Right cardiac atrium (tissue), 5 donors: Measurements from ENCODE around the gene PRR15. TPM values are rescaled to one million over a fixed set of nuclear protein-coding genes. Genes with fewer than 3 reads are reported as not detected.
A peak's percentile ranks its signal among the peaks of the same experiment; 100 is the strongest.

Experiments used
- ATAC-seq, 2 donors: fragments of 200-7000 bp; cut with Tn5 transposase; one replicate each; pipeline versions ENCODE4 v1.8.0 to v1.9.1; 2020; ENCODE audit warnings: moderate library complexity in 2 of 2, mild to moderate bottlenecking in 1 of 2
- DNase-seq, 3 donors: peaks; one replicate each; pipeline ENCODE4 v3.0.0-alpha.2; 2020
- H3K27ac ChIP-seq: one replicate; pipeline ENCODE4 v1.5.1; 2013; ENCODE audit warnings: mild to moderate bottlenecking, low read length, control low read depth, moderate library complexity
- H3K27me3 ChIP-seq: one replicate; pipeline ENCODE4 v1.6.1; 2013; ENCODE audit not compliant: control insufficient read depth, insufficient read depth
- H3K4me1 ChIP-seq: one replicate; pipeline ENCODE4 v1.6.1; 2013; ENCODE audit warnings: low read length; ENCODE audit not compliant: control insufficient read depth, insufficient read depth
- H3K4me3 ChIP-seq: one replicate; pipeline ENCODE4 v1.5.1; 2013; ENCODE audit warnings: low read length, control low read depth
- H3K9me3 ChIP-seq: one replicate; pipeline ENCODE4 v1.6.1; 2013; ENCODE audit warnings: low read length; ENCODE audit not compliant: control insufficient read depth
- WGBS: extraction: QIAGEN DNeasy Blood & Tissue Kit; methylation state at CpG from one replicate; pipeline ENCODE4 v1.1.7; 2013; 5-methylcytosine and 5-hydroxymethylcytosine counted together
- intact Hi-C, 4 donors: fragments of 100-400 bp; cut with DNase I; formaldehyde crosslinking; loops; one replicate each; pipeline versions ENCODE4 v1.11.0 to v1.14.0; 2022 to 2023
- polyA plus RNA-seq: library from polyadenylated mRNA; stranded (reverse); fragments of 200-250 nt; gene quantifications from one replicate; pipeline ENCODE4 v1.2.3, GENCODE V29; 2013
- total RNA-seq, 4 donors: library from RNA; stranded (reverse); fragmentation: NEBNext Ultra II Directional; extraction: Animal tissue kit (Norgen Biotek cat#: 25700); gene quantifications; one replicate each; pipeline ENCODE4 v1.2.1, GENCODE V29; 2021
- donor health status: healthy with polysubstance abuse.
- donor health status: DM: no; HTN: yes; CAD: no.
- donor health status: DM: no; HTN: no; CAD: no.
- donor health status: DM: no; HTN: yes; CAD: no; lungs with severe emphysema.
- donor health status: DM: yes; HTN: yes; CAD: no.

PRR15 gene
- total and polyA plus RNA-seq, 5 donors = 0.49 to 1.5 (median 0.68) TPM

DNA sequence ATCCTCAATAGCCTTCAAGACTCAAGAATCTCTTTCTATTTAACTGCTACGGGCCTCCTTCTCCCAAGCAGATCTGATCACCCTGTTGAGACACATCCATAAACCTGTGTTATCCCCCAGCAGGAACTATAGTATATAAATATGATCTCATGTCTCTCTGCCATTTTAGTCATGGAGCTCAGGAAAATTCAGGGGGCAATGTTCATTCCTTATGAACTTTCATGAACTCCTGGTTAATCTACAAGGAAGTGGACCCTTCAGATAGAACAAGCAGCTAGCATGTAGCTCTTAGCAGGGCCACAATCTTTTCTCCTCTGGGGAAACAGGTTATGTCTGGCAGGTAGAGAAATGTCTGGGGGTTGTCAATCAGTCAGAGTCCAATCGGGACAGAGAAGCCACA lies 8.9 kb downstream of the PRR15 start:
- no peaks in the 10 kb centered on the region for H3K4me1 ChIP-seq
- H3K4me3 ChIP-seq = no peak overlapping the region
- intact Hi-C loops = no loop called here
- ATAC-seq = no peak
- no peak overlapping the region for H3K27ac ChIP-seq
- H3K27me3 ChIP-seq = no peaks in the 10 kb centered on the region
- DNase-seq = no peak
- H3K9me3 ChIP-seq = peaks cover 2% of the 10 kb centered on the region
- WGBS = 95% methylated on average over 2 of the region's 2 CpGs

DNA sequence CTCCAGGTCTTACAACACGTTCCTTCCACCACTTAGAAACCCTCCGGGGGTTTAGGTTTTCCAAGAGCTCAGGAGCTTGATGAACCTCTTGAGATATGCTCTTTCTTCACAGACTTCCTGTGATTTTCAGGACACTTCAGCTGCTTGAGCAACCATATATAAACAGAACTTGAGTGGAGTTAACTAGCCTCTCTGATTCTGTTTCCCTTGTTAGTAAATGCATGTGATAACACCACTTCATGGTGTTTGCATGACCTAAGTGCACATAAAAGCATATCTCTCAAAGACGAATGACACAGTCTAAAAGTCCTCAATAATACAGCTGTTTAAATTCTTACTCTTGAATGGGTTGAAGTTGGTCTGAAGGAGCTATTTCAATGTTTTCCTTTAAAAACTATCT lies 9.9 kb downstream of the PRR15 start:
- Histone ChIP-seq H3K27me3 (no peaks in the 10 kb centered on the region), H3K9me3 (peaks cover 2% of the 10 kb centered on the region), H3K4me3 (no peak overlapping the region), H3K27ac (no peak overlapping the region), H3K4me1 (no peaks in the 10 kb centered on the region)
- no peak for ATAC-seq
- intact Hi-C loops = no loop called here
- no peak for DNase-seq
- WGBS = 66% methylated on average over 3 of the region's 3 CpGs

- ATAC-seq (no peak), DNase-seq (no peak)
- Histone ChIP-seq H3K4me1 (no peaks in the 10 kb centered on the region), H3K9me3 (peaks cover 2% of the 10 kb centered on the region), H3K4me3 (no peak overlapping the region), H3K27me3 (no peaks in the 10 kb centered on the region), H3K27ac (no peak overlapping the region)
- WGBS = 56% methylated on average over 3 of the region's 3 CpGs
- intact Hi-C loops = no loop called here
Observed at GRCh38 chr7:29574659-29575058, 11.0 kb downstream of the PRR15 start.

- H3K4me1 ChIP-seq = no peaks in the 10 kb centered on the region
- no peak overlapping the region for H3K4me3 ChIP-seq
- H3K9me3 ChIP-seq = no peaks in the 10 kb centered on the region
- H3K27me3 ChIP-seq = no peaks in the 10 kb centered on the region
- H3K27ac ChIP-seq = no peak overlapping the region
- intact Hi-C loops = no loop called here
- ATAC-seq (no peak), DNase-seq (no peak)
- WGBS = 74% methylated on average over 3 of the region's 3 CpGs
Observed at GRCh38 chr7:29587195-29587808, 23.7 kb downstream of the PRR15 start.

GRCh38 chr7:29588212-29588611 lies 24.6 kb downstream of the PRR15 start:
- ATAC-seq (no peak), DNase-seq (no peak)
- no peaks in the 10 kb centered on the region for H3K4me1 ChIP-seq
- WGBS = 74% methylated on average over 2 of the region's 2 CpGs
- H3K27me3 ChIP-seq = no peaks in the 10 kb centered on the region
- no peaks in the 10 kb centered on the region for H3K9me3 ChIP-seq
- H3K27ac ChIP-seq = no peak overlapping the region
- H3K4me3 ChIP-seq = no peak overlapping the region
- intact Hi-C loops = no loop called here

GRCh38 chr7:29588900-29589696 lies 25.5 kb downstream of the PRR15 start:
- no peaks in the 10 kb centered on the region for H3K27me3 ChIP-seq
- no peak overlapping the region for H3K27ac ChIP-seq
- intact Hi-C loops = no loop called here
- H3K4me3 ChIP-seq = no peak overlapping the region
- DNase-seq = no peak
- H3K9me3 ChIP-seq = no peaks in the 10 kb centered on the region
- no peaks in the 10 kb centered on the region for H3K4me1 ChIP-seq
- WGBS = 68% methylated on average over 8 of the region's 8 CpGs
- ATAC-seq = peak; percentile 31 to 42

DNA sequence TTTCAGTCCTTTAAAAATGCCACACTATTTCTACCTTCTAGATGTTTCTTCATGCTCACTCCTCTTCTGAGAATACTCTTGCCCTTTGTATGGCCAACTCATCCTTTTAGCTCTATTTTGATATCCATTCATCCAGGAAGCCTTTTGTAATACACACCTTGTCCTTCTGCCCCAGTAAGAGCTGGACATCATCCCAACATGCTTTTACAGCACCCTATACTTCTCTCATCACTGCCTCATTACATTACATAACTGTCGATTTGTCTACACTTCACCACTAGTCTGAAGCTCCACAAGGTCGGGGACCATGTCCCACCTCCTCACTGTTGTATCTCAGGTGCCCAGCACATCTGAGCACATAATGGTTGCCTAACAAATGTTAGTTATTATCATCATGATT lies 29.2 kb downstream of the PRR15 start:
- H3K9me3 ChIP-seq = no peaks in the 10 kb centered on the region
- DNase-seq (no peak), ATAC-seq (no peak)
- intact Hi-C loops = no loop called here
- H3K27ac ChIP-seq = no peak overlapping the region
- H3K27me3 ChIP-seq = no peaks in the 10 kb centered on the region
- no peak overlapping the region for H3K4me3 ChIP-seq
- 86% methylated on average over 2 of the region's 2 CpGs for WGBS
- no peaks in the 10 kb centered on the region for H3K4me1 ChIP-seq

DNA sequence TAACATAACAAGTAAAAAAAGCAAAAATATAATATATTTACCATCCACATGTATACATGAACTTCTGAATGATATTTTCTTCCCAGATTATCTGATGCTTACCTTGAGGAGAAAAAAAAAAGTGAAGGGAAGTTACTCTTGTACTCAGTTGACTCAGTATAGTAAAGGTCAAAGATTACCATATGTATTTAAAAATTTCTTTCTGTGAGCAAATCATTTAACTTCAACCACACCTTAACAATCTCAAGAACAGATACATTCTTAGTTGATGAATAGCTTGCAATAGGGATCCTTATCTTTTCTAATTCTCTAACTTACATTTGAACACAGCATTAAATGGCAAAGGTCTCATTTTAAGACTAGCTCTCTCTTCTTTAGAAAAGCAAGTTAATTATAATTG lies 29.8 kb downstream of the PRR15 start:
- intact Hi-C loops = no loop called here
- Histone ChIP-seq H3K27me3 (no peaks in the 10 kb centered on the region), H3K9me3 (no peaks in the 10 kb centered on the region), H3K27ac (no peak overlapping the region), H3K4me3 (no peak overlapping the region), H3K4me1 (no peaks in the 10 kb centered on the region)
- ATAC-seq (no peak), DNase-seq (no peak)

GRCh38 chr7:29596593-29597178 lies 33.1 kb downstream of the PRR15 start:
- Histone ChIP-seq H3K4me3 (no peak overlapping the region), H3K9me3 (no peaks in the 10 kb centered on the region), H3K27me3 (no peaks in the 10 kb centered on the region), H3K4me1 (no peaks in the 10 kb centered on the region), H3K27ac (no peak overlapping the region)
- ATAC-seq (peak; percentile 29 to 52), DNase-seq (no peak)
- WGBS = 62% methylated on average over 3 of the region's 3 CpGs
- intact Hi-C loops = no loop called here

GRCh38 chr7:29597266-29597665 lies 33.6 kb downstream of the PRR15 start:
- ATAC-seq (no peak), DNase-seq (no peak)
- no peak overlapping the region for H3K4me3 ChIP-seq
- no peaks in the 10 kb centered on the region for H3K27me3 ChIP-seq
- no peaks in the 10 kb centered on the region for H3K4me1 ChIP-seq
- 97% methylated on average over 2 of the region's 2 CpGs for WGBS
- intact Hi-C loops = no loop called here
- H3K27ac ChIP-seq = no peak overlapping the region
- no peaks in the 10 kb centered on the region for H3K9me3 ChIP-seq

DNA sequence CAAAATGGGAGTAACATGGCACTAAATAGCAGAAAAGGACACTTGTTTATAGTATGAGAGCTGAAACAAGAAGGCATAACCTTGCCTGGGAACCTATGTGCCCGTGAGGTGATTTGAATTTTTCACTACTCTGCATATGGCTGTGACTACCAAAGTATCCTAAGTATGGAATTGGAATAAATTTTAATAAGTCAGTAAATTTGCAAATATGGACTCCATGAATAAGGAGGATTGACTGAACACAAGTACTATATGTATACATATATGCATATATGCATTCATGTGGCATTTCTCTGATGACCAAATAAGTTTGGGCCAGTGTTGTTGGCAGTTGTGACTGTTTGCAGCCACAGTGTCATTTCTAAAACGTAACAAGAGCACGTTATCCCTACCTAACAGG lies 34.5 kb downstream of the PRR15 start:
- DNase-seq = no peak
- Histone ChIP-seq H3K4me3 (no peak overlapping the region), H3K9me3 (no peaks in the 10 kb centered on the region), H3K27ac (no peak overlapping the region), H3K4me1 (no peaks in the 10 kb centered on the region), H3K27me3 (no peaks in the 10 kb centered on the region)
- 89% methylated on average over 3 of the region's 3 CpGs for WGBS
- intact Hi-C loops = no loop called here
- no peak for ATAC-seq
